Thyroid gland (tissue), 4 donors: ENCODE measurements around the gene ITIH1. TPM values are rescaled to one million over a fixed set of nuclear protein-coding genes. Genes with fewer than 3 reads are reported as not detected.

Source experiments
- DNase-seq, 2 donors: peaks; one replicate each; pipeline ENCODE4 v3.0.0-alpha.2; 2019
- H3K27ac ChIP-seq, 3 donors: fragments of 200-600 bp; sonication (generic); 1 replicate in 2 of 3; 2 replicates in 1 of 3; pipeline ENCODE4 v1.5.1; 2016 to 2019; ENCODE audit warnings: mild to moderate bottlenecking in 1 of 3, moderate library complexity in 1 of 3
- H3K27me3 ChIP-seq: fragments of 200-600 bp; sonication (generic); one replicate; pipeline ENCODE4 v1.5.1; 2019
- H3K36me3 ChIP-seq, 2 donors: fragments of 200-600 bp; sonication (generic); one replicate each; pipeline ENCODE4 v1.5.1; 2016 to 2019
- H3K4me1 ChIP-seq, 2 donors: fragments of 200-600 bp; sonication (generic); one replicate each; pipeline ENCODE4 v1.5.1; 2017 to 2019
- H3K4me3 ChIP-seq, 3 donors: fragments of 200-600 bp; sonication (generic); replicated peaks in 1 of 3; 1 replicate in 2 of 3; 2 replicates in 1 of 3; pipeline ENCODE4 v1.5.1; 2016; ENCODE audit warnings: mild to moderate bottlenecking in 1 of 3
- H3K9me3 ChIP-seq: fragments of 200-600 bp; sonication (generic); one replicate; pipeline ENCODE4 v1.5.1; 2017
- CTCF ChIP-seq, 6 experiments: fragments of 200-600 bp in 3 of 6; fragments of 450-650 bp in 3 of 6; sonication (generic) in 3 of 6; IDR thresholded peaks; one replicate each; pipeline ENCODE4 v1.5.1; 2016 to 2019; ENCODE audit warnings: antibody characterized with exemption in 6 of 6, mild to moderate bottlenecking in 2 of 6, inconsistent platforms in 1 of 6, moderate library complexity in 1 of 6
- POLR2A ChIP-seq, 2 donors: fragments of 450-650 bp; IDR thresholded peaks; one replicate each; pipeline ENCODE4 v1.6.1; 2017; ENCODE audit warnings: antibody characterized with exemption in 2 of 2, mild to moderate bottlenecking in 2 of 2, moderate library complexity in 1 of 2
- WGBS, 2 donors: methylation state at CpG; one replicate each; pipeline ENCODE4 v1.1.5; 2017; 5-methylcytosine and 5-hydroxymethylcytosine counted together
- intact Hi-C: fragments of 100-400 bp; cut with DNase I; formaldehyde crosslinking; loops from one replicate; pipeline ENCODE4 v1.15.1; 2023
- total RNA-seq, 4 donors: library from RNA; depleted of rRNA; stranded (reverse); fragments of >200 nt; gene quantifications; one replicate each; pipeline ENCODE4 v1.2.3, GENCODE V29; 2016

ITIH1 gene
- total RNA-seq, 4 donors from 2014 or later, result not detected

GRCh38 chr3:52810923-52811322 is 33.5 kb downstream of the ITIH1 start:
- no peaks in the 10 kb centered on the region for H3K36me3 ChIP-seq
- H3K27me3 ChIP-seq, result no peaks in the 10 kb centered on the region
- intact Hi-C loops, result no loop called here
- WGBS, 2 donors, result 89 to 94% methylated on average over 11 of the region's 11 CpGs
- no peak overlapping the region for H3K27ac ChIP-seq
- no peak for DNase-seq
- no peak overlapping the region for H3K4me3 ChIP-seq
- H3K9me3 ChIP-seq, result no peaks in the 10 kb centered on the region
- no peak for TF ChIP-seq POLR2A (IDR thresholded peaks at IDR 0.05)
- TF ChIP-seq CTCF (IDR thresholded peaks at IDR 0.05), result no peak
- H3K4me1 ChIP-seq, result no peaks in the 10 kb centered on the region

- Histone ChIP-seq H3K27ac (no peak overlapping the region), H3K4me3 (no peak overlapping the region), H3K36me3 (no peaks in the 10 kb centered on the region), H3K9me3 (no peaks in the 10 kb centered on the region), H3K4me1 (no peaks in the 10 kb centered on the region), H3K27me3 (no peaks in the 10 kb centered on the region)
- DNase-seq, result no peak
- intact Hi-C loops, result no loop called here
- WGBS, 2 donors, result 82 to 89% methylated on average over 7 of the region's 7 CpGs
- no peak for TF ChIP-seq CTCF (IDR thresholded peaks at IDR 0.05)
- TF ChIP-seq POLR2A (IDR thresholded peaks at IDR 0.05), result no peak
Observed at GRCh38 chr3:52811452-52812011, 34.1 kb downstream of the ITIH1 start.

- no peak overlapping the region for H3K27ac ChIP-seq
- H3K4me3 ChIP-seq, result no peak overlapping the region
- intact Hi-C loops, result no loop called here
- no peak for DNase-seq
- no peaks in the 10 kb centered on the region for H3K9me3 ChIP-seq
- 90 to 93% methylated on average over 5 to 8 of the region's 8 CpGs for WGBS, 2 donors
- TF ChIP-seq POLR2A (IDR thresholded peaks at IDR 0.05) (no peak), CTCF (IDR thresholded peaks at IDR 0.05) (no peak)
- no peaks in the 10 kb centered on the region for H3K36me3 ChIP-seq
- no peaks in the 10 kb centered on the region for H3K27me3 ChIP-seq
- no peaks in the 10 kb centered on the region for H3K4me1 ChIP-seq
Observed at GRCh38 chr3:52813810-52814209, 36.4 kb downstream of the ITIH1 start.

- TF ChIP-seq CTCF (IDR thresholded peaks at IDR 0.05), result no peak
- H3K27me3 ChIP-seq, result no peaks in the 10 kb centered on the region
- DNase-seq, result no peak
- H3K9me3 ChIP-seq, result no peaks in the 10 kb centered on the region
- H3K36me3 ChIP-seq, result no peaks in the 10 kb centered on the region
- H3K4me1 ChIP-seq, result no peaks in the 10 kb centered on the region
- H3K27ac ChIP-seq, result no peak overlapping the region
- no peak overlapping the region for H3K4me3 ChIP-seq
- intact Hi-C loops, result no loop called here
- WGBS, 2 donors, result 91 to 100% methylated on average over 5 to 6 of the region's 6 CpGs
Observed at GRCh38 chr3:52816199-52816598, 38.8 kb downstream of the ITIH1 start.

GRCh38 chr3:52816654-52817053 is 39.3 kb downstream of the ITIH1 start:
- Histone ChIP-seq H3K4me3 (no peak overlapping the region), H3K27ac (no peak overlapping the region), H3K9me3 (no peaks in the 10 kb centered on the region), H3K36me3 (no peaks in the 10 kb centered on the region), H3K27me3 (no peaks in the 10 kb centered on the region), H3K4me1 (no peaks in the 10 kb centered on the region)
- WGBS, 2 donors, result 96 to 100% methylated on average over 7 to 10 of the region's 10 CpGs
- TF ChIP-seq CTCF (IDR thresholded peaks at IDR 0.05), result no peak
- no peak for TF ChIP-seq POLR2A (IDR thresholded peaks at IDR 0.05)
- no peak for DNase-seq
- intact Hi-C loops, result no loop called here
